HG02943 (cell line): ENCODE measurements around the gene GPRIN2.
"Not testable (repeated sequence)": the region's sequence is repeated elsewhere in the genome, so short reads cannot be mapped to it uniquely, and the experiment has no call there.

Experiments
- ATAC-seq: cut with Tn5 transposase; IDR thresholded peaks from one replicate; pipeline ENCODE4 v1.9.1; 2021; ENCODE audit warnings: mild to moderate bottlenecking, low read depth, moderate library complexity; ENCODE audit not compliant: unreplicated experiment

Gene GPRIN2

GRCh38 chr10:46523119-46523961 is 33.1 kb downstream of the GPRIN2 start:
- no peak for ATAC-seq

- no peak for ATAC-seq
Observed at GRCh38 chr10:46522295-46523118, 34.0 kb downstream of the GPRIN2 start.

- no peak for ATAC-seq
Observed at GRCh38 chr10:46520941-46521340, 35.5 kb downstream of the GPRIN2 start.

GRCh38 chr10:46520381-46520780 is 36.1 kb downstream of the GPRIN2 start:
- no peak for ATAC-seq

- no peak for ATAC-seq
Observed at GRCh38 chr10:46518028-46518725, 38.3 kb downstream of the GPRIN2 start.

GRCh38 chr10:46517541-46517940 is 38.9 kb downstream of the GPRIN2 start:
- no peak for ATAC-seq

GRCh38 chr10:46516660-46517416 is 39.6 kb downstream of the GPRIN2 start:
- no peak for ATAC-seq

GRCh38 chr10:46515793-46516192 is 40.7 kb downstream of the GPRIN2 start:
- no peak for ATAC-seq

- no peak for ATAC-seq
Observed at GRCh38 chr10:46515366-46515765, 41.1 kb downstream of the GPRIN2 start.

- no peak for ATAC-seq
Observed at GRCh38 chr10:46514899-46515298, 41.6 kb downstream of the GPRIN2 start.

- ATAC-seq, result no peak
Observed at GRCh38 chr10:46514431-46514861, 42.0 kb downstream of the GPRIN2 start.

- not testable (repeated sequence) for ATAC-seq
Observed at GRCh38 chr10:46513333-46513732, 43.1 kb downstream of the GPRIN2 start.

- ATAC-seq, result not testable (repeated sequence)
Observed at GRCh38 chr10:46512725-46513124, 43.7 kb downstream of the GPRIN2 start.

GRCh38 chr10:46512002-46512401 is 44.5 kb downstream of the GPRIN2 start:
- ATAC-seq, result not testable (repeated sequence)
